Hematopoietic multipotent progenitor cell treated with erythropoietin and hydrocortisone succinate and interleukin-3 and kit ligand, for 6 days (in vitro differentiated cells): Measurements from ENCODE around the gene HOXD12.

Source experiments
- DNase-seq: peaks from one replicate; pipeline ENCODE4 v3.0.0-alpha.2; 2015

HOXD12 gene, protein sequence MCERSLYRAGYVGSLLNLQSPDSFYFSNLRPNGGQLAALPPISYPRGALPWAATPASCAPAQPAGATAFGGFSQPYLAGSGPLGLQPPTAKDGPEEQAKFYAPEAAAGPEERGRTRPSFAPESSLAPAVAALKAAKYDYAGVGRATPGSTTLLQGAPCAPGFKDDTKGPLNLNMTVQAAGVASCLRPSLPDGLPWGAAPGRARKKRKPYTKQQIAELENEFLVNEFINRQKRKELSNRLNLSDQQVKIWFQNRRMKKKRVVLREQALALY

DNA sequence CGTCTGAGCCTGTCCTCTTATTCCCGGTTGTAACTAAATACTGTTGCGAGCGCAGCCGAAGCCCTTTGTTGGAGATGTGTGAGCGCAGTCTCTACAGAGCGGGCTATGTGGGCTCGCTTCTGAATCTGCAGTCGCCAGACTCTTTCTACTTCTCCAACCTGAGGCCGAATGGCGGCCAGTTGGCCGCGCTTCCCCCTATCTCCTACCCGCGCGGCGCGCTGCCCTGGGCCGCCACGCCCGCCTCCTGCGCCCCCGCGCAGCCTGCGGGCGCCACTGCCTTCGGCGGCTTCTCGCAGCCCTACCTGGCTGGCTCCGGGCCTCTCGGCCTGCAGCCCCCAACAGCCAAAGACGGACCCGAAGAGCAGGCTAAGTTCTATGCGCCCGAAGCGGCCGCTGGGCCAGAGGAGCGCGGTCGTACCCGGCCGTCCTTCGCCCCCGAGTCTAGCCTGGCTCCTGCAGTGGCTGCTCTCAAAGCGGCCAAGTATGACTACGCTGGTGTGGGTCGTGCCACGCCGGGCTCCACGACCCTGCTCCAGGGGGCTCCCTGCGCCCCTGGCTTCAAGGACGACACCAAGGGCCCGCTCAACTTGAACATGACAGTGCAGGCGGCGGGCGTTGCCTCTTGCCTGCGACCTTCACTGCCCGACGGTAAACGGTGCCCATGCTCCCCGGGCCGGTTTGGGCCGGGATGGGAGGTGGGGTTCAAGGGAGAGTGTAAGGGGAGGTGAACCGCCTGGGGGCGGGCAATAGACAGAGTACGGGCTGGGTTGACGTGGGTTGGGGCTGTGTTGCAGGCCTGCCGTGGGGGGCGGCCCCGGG, at the start of gene HOXD12:
TSS of gene HOXD12 (plus strand) at position 68 of the 819 bp plus-strand sequence. CDS start at position 75, 7 bp downstream.
- DNase-seq = no peak

DNA sequence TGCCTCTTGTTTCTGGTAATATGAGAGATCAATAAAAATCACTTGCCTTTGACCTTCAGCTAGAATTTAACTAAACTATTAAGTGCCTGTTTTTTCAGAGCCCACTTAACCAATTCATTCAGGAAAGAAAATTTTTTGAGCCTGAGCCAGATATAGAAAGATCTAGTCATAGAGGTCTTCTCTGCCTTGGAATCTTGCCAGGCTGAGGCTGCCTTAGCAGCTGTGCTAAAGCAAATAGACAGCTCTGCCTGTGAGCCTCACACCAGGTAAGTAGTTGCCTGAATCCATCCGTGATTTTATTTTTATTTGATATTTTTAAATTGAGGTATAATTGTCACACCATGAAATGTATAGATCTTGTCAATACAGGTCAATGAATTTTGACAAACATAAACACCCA, 43.2 kb upstream of the HOXD12 start:
- DNase-seq = no peak

DNA sequence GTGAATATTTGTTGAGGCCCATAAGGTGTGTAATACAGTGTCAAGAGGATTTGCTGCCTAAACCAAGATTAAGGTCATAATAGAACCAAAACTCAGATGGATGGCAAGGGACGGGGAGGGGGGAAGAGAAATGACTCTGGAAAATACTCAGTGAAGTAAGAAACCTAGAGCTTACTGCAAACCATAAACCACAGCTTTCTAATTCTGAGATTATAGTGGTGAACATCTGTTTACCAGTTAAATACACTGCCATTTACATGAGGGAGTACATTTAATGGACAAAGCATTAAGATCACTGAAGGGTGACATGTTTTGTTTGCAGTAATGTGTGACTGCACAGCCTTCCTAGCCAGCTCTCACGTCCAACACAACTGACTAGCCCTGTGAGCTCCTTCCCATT, 35.6 kb upstream of the HOXD12 start:
- DNase-seq = no peak

DNA sequence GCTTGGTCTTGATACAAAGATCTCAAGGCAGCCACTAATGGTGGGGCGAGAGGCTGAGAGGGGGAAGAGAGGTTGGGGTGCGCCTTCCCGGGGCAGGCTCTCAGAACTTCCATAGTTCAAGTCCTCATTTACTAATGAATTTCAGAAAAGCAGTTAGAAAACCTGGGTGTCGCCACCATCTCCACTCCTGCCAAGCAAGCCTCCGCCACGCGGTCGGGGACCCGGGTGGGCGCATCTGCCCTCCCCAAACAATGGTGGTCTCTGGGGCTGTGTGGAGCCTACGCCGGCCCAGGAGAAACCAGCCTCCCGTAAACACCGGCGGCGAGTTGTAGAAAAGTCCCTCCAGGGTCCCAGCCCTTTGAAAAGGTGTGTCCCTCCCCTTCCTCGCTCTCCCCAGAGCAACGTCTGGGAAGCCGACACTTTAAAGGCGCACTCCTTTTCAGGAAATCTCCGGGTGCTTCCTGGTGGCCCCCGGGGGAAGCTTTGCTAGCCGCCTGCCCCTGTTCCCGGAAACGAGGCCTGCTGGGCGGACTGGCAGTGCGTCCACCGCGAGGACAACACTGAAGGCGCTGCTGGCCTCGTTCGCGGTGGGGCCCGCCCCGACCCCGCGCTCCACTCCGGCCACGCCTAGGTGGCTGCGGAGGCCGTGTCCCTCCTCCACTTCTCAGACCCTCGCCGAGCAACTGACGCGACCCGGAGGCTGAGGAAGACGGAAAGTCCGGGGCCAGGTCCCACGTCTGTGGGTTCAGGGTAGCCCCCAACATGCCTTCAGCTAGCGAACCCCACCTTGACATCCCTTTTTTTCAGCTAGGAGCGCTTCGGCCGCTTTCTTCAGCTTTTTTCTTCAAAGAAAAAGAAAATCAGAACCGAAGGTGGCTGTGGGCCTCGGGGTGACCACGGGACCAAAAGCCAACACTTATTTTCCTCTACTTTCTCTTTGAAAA, 32.7 kb upstream of the HOXD12 start:
- no peak for DNase-seq

DNA sequence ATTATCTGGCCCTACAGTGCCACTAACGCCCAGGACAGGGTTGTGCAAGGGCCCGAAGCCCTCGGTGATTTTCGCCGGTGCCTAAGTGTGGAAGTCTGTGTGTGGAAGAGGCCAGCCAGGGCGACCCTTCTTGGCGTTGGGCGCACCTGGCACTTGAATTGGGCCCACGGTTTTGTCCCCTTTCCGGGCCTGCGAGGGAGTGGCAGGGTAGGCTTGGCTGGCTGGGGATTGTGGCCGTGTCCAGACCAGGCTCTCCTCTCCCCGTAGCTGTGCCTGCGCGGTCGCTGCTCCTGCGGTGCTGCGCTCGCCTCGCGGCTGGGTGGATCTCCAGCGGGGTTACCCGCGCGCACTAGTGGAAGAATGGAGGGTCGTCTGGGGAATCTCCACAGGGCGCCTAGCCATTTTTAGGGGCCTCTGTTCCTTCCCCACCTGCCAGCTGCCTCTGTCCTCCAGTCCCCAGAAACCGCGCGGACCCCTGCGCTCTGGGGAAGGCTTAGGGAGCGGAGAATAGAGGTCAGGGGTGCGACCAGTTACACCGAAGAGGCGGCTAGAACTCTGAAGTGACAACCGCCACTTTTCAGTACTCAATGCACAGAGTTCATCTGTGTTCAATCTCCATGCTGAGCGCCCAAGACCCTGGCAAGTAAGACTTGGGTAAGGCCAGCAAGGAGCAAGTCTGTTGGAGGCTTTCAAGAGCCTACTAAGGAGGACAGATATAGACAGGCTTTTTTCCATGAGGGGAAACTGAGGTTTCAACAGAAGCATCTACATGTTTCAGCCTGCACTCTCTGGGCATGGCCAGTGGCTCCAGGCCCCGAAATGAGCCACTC, 31.8 kb upstream of the HOXD12 start:
- DNase-seq = no peak

DNA sequence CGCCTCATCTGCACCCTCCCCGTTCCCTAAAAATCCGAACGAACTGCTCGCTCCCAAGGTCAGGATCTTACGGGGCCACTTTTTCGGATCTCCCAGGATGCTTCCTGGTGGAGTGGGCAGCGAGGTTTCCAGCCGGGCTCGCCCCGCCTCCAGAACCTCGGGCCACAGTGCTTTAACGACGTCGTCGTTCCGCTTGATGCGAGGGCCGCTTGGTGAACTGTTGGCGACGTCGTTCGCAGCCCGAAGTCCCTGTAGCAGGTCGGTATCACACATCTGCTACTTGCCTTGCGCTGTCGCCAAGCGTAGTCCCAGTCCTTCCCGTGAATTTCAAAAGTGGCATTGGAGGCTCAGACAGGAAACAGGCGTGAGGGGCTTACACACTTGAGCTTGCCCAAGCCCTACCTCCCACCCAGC, 31.2 kb upstream of the HOXD12 start:
- DNase-seq = no peak

DNA sequence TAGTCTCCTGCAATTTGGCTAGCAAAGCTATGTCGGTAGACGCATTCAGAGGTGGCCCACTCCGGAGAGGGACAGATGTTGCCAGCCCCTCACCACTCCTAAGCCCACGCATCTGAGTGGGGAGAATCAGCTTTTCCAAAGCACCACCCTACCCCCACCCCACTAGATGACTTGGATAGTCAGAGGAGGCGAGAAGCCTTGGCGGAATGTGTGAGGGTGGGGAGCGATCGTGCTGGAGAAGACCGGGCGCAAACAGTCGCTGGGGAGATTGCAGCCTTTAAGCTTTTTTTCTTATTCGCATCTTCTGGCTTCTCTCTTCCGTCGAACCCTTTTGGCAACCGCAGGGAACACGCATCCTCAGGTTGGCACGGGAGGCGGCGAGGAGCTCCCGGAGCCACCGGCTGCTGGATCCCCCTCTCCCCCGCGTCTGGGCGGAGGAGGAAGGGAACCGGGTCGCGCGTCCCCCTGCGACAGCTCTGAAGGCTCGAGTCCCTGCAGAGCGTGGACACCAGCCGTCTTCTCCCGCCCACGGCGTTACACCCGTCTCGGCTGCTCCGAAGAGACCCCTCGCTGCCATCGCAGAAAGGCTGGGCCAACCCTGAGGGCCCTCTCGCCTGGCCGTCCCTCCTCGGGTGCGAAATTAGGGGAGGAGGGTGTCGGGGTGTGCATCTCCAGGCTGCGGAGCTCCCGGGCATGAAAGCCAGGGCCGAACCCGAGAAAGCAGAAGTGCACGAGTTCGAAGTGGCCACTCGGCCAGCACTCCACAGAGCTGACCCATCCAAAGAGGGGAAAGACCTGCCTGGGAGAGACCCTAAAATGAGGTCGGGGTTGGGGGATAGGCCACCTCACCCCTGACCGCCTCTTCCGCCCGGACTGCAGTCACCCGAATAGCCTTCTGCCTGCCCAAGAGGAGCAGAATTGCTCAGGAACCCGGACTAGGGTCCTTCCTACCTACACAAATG, 28.0 kb upstream of the HOXD12 start:
- no peak for DNase-seq

DNA sequence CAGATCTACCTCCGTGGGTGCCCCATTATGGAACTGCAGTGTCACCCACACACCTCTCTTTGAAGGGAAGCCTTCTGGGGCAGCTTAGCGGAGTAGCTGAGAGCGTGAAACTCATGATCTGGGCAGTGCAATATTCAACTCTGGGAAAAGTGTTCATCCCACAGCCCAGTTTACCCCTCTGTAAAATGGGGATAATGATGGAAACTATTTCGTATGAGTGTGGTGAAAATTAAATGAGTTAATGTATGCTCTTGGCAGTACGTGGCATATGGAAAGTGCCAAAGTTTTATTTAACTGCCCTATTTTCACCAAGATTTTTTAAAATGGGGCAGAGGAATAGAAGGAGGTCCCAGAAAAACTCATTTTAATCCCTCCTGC, 27.3 kb upstream of the HOXD12 start:
- no peak for DNase-seq

DNA sequence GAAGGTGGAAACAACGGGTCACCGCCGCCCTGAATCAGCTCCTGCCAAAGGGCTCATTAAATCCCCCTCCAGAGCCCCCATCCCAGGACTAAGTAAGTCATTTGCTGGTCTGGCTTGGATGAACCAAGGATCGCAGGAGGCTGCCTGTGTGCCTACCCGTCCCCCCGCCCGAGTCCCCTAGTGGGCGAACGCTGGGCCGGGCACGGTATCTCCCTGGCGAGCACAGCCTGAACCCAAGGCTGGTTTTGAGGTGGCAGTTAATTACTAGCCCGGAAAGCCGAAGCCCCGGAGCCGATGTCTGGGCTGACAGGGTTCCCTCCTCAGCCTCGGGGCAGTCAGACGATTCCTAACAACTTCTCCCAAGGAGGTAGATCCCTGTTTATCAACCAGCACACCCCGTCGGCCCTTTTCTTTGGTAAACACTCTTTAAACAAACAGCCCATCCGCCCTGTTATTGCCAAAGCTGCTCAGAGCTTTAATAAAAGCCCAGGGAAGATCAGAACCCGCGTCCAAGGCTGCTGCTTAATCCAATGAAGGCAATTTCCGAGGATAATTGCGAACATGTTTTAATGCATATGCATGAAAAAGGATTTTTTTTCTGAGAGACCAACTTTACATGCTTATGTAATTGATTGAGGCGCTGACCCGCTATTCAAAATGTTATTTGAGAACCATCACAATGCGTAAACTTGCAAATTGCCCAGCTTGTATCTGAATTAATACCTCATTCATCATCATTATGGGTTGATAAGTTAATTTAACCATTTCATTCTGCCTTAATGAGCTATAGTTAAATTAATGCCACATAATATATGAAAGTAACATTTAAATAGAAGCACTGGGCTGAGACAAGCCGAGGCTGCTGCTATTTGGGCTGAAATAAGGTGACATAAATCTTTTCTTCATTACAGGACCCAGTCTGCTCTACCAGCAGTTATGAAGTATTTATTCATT, 26.4 kb upstream of the HOXD12 start:
- DNase-seq = no peak

DNA sequence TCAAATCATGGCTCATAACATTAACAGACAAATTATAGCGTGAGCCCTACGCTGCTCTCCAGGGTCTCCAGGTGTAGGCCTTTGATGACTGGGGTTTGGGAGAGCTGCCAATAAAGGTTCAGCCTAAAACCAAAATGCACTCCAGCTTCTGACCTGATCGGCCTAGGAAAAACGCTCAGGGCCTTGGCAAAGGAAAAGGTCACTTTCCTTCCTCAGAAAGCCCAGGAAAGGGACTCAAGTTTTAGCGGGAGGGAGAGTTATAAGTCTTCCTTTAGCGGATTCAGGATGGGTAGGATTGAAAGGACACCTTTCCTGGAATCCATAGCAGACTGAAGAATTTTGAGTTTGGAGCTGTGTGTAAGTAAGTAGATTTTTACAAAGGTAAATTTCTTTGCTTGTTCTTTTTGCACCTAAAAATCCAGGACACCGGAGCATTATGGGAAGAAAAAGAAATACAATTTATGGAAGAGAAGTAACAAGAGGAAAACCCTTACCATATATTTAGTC, 24.6 kb upstream of the HOXD12 start:
- no peak for DNase-seq

DNA sequence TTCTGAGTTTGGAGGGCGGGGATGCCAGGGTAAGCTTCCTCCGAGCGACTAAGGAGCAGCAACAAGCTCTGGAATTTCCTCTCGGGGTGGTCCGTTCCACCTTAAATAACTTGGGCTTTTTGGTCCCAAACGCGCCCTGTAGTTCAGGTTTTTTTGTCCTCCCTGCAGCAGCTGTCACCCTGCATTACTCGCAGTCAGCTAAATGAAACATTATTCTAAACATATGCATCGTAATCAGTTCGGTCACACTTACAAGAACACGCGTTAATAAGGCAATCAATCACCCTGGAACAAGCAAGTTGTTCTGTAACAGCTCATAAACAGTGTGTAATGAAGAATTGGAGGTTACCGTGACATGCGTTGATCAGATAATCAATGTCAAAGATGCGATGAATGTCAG, 24.1 kb upstream of the HOXD12 start:
- no peak for DNase-seq

DNA sequence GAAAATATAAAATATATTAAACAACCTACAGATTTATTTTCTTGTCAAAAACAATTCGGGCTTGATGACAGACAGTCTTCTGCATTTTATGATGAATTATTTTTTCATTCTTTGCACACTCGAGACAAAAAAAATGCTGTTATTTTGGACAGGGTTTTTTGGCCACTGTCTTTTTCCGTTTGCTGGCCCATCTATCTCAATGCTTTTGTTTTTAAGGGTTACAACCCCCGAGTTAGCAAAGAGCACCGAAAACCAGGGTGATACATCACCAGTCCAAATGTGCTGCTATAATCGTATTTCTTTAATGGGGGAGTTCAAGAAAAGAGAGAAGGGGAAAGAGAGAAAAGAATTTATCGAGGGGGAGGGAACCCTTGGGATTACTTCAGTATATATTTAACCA, 23.5 kb upstream of the HOXD12 start:
- DNase-seq = no peak

DNA sequence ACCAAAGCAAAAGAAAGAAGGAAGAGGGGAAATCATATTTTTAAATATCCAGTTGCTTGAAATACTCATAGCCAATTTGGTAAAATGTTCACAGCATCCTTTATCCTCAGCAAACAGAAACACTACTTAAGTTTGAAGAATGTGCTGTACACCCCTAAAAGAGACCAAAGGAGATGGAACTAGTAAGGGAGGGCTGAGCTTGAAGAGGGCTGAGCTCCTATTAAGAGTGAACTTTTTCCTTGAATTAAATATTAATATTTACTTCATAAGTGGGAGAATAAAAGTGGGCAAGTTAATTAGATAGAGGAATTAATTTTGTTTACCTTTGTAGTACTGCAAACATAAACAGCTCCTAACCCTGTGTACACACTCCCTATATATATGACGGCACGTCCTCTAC, 22.8 kb upstream of the HOXD12 start:
- DNase-seq = no peak

DNA sequence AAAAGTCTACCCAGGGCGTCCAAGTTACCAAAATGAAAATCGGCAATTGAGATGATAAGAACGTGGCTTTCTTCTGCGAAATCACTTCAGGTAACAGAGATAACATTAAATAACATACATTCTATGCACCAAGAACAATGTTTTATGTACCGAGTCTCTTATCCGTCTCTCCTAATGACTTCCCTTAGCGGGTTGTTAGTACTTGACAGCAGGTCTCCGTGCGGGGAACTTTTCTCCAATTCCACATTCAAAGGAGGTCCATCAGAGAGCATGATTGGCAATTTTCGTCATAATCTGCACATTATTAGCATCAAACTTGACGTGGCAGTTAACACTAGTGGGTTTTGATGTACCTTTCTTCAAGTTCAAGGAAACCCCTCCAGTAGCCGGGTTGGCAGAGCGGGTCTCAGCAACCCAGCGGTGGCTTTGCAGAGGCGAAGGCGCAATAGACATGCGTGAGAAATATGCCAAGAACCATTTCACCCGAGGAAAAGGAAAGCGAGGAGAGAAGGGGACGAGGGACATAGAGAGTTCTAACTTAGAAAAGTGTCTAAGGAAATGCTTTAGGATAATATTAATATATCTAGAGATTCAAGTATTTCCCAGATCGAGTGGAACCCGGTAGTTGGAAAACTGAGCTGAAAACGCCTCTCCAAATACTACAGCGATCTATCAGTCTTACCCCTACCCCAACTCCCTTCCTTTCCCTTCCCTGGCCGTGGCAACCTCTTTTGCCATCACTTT, 20.9 kb upstream of the HOXD12 start:
- DNase-seq = no peak

DNA sequence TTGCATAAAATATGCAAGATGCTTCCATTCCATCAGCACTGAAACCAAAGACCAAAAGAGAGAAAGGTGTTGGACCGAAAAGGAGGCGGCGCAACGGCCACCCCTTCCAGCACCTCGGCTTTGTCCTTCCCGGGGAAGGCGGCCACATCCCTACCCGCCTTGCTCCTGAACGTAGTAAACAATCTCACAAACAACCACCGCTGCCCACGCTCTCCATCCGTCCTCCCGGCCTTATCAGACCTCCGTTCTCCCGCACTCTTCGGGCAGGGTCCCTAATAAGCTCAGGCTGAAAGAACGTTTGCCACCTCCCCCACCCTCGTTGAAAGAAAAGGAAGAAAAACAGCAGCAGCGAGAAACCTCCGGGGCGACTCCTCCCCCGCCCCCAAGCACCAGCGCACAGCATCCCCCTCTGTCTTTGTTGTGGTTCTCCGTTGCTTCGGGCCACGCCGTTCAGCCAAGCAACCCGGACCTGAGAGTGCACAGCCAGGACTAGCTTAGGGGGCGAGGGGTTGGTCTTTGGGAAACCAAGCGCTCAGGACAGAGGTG, 20.2 kb upstream of the HOXD12 start:
- no peak for DNase-seq

DNA sequence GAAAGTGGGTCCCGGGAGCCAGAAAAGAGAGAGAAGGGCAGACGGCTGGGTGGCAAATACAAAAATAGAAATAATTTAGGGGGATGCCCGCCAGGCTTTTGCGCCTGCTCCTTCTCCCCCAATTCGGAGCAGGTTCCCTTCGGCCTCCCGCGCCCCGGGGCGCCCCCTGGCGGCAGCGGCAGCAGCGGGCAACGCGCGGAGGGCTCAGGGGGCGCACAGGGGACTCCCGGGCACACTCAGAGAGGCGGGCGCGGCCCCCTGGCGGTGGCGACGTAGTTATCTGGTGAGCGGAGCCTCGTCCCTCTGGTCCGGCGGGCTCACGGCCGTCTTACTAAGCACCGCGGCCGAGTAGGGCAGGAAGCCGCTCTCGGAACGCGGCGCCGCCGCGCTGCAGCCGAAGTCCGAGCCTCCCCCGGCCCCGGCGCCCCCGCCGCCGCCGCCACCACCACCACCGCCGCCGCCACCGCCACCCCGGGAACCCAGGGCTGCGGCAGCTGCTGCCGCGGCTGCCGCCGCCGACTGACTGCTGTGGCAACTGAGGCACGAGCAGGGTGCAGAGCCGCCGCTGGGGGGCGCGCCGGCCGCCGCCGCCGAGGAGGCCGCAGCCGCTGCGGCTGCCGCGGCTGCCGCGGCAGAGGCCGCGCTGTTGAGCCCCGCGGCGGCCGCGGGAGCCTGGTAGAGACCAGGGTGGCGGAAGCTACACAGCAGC, 19.6 kb upstream of the HOXD12 start:
- peak; percentile 62 for DNase-seq

DNA sequence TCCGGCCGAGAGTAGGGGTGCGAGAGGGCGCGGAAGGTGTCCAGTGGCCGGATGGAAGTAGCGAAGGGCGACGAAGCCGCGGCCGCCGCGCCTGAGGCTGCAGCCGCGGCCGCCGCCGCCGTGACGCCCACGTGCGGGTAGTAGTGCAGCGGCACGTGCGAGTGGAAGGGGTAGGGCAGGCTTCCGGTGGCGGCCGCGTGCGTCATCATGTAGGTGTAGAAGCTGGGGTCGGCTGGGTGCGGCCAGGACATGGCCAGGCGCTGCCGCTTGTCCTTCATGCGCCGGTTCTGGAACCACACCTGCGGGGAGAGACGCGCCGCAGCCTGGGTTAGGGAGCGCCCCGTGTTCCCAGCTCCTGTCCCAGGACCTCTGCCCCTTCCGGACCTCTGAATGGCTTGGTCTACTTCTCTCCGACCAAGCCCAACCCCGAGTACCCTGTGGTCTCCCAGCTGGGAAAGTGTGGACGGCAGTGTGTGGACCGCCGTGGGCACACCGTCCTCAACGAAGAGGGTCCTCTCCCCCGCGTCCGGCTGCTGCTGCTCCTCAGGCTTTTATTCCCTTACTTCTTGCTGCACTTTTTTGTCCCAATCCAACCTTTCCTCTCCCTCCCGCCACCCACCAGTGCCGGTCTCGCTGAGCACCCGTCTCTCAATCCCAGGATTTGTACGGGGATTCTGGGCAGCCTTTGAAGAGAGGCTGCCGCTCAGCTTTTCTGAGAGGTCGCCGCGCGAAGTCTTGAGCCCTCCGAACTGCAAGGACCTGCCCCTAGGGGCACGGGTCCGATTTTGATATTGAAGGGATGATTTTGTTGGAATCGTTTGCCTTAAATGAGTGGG, 18.8 kb upstream of the HOXD12 start:
- no peak for DNase-seq
